NCI-H1417 treated with DMSO at 0.1 percent for 48 hours (cell line): ENCODE measurements around the gene CCDC14.
"Not testable (repeated sequence)": the region's sequence is repeated elsewhere in the genome, so short reads cannot be mapped to it uniquely, and the experiment has no call there.

Experiments used
- DNase-seq: peaks from one replicate; lab custom pipeline; 2025; lab: John Stamatoyannopoulos, UW

The CCDC14 gene, protein sequence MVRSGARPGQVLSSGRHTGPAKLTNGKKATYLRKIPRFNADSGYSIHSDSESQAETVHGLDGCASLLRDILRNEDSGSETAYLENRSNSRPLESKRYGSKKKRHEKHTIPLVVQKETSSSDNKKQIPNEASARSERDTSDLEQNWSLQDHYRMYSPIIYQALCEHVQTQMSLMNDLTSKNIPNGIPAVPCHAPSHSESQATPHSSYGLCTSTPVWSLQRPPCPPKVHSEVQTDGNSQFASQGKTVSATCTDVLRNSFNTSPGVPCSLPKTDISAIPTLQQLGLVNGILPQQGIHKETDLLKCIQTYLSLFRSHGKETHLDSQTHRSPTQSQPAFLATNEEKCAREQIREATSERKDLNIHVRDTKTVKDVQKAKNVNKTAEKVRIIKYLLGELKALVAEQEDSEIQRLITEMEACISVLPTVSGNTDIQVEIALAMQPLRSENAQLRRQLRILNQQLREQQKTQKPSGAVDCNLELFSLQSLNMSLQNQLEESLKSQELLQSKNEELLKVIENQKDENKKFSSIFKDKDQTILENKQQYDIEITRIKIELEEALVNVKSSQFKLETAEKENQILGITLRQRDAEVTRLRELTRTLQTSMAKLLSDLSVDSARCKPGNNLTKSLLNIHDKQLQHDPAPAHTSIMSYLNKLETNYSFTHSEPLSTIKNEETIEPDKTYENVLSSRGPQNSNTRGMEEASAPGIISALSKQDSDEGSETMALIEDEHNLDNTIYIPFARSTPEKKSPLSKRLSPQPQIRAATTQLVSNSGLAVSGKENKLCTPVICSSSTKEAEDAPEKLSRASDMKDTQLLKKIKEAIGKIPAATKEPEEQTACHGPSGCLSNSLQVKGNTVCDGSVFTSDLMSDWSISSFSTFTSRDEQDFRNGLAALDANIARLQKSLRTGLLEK

DNA sequence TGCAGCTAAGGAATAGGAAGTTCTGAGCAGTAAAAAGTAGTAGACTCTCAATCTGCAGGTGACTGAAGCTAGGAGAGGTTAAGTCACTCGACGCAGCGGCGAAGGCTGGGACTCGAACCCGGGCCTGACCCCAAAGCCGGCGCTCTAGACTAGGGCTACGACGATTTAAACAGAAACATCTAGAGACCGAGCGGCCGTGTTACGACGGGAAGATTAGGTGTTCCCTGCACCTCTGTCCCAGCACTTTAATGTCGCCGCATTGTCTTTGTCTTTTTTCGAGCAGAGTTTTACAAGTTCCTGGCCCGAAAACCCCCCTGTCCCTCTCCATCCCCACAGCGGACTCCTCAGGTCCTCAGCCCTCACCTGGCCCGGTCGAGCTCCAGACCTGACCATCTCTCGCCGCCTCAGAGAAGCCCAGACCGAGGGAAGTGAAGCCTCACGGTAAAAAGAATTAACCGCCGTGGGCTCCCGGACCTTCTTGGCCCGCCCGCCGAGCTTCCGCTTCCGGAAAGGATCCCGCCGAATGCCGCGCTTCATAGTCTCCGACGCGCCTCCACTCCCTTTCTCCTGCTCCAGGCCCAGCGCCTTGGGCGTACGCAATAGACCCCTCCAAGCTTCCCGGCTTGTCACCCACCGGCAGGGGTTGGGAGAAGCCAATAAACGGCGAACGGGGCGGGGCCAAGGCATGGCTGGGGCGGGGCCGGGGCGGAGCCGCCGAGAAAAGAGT lies at the start of gene CCDC14:
CCDC14 (minus strand) TSS at position 449 of the 727 bp plus-strand sequence; CDS start at position 393, 56 bp downstream.
- DNase-seq = peak; percentile 71

DNA sequence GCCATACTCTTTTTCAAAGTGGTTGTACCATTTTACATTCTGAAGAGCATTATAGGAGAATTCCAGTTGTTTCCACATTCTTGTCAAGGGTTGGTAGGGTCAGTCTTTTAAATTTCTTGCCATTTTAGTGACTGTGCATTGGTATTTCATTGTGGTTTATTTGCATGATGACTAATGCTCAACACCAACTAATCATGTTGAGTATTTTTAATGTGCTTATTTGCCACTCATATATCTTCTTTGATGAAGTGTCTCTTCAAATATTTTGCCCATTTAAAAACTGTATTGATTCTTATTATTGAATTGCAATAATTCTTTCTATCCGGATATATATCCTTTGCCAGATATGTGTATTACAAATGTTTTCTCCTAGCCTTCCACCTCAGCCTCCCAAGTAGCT lies 47.3 kb upstream of the CCDC14 start:
- DNase-seq = not testable (repeated sequence)

DNA sequence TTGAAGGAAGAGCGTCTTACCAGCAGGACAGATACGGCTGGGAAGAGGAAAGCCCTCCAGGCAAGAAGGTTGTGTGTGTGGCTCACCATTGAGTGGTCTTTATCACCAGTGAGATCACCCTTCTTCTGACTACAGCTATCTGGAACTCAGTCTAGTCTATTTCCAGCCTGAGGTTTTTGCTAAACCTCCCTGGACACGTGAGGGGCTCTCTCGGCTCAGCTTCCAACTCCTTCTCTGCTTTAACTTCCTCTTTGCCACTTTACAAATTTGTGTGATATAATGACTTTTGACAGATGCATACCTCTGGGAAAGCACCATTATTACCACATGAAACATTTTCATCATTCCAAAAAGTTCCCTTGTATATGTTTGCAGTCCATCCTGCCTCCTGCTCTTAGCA lies 46.2 kb upstream of the CCDC14 start:
- DNase-seq = no peak

DNA sequence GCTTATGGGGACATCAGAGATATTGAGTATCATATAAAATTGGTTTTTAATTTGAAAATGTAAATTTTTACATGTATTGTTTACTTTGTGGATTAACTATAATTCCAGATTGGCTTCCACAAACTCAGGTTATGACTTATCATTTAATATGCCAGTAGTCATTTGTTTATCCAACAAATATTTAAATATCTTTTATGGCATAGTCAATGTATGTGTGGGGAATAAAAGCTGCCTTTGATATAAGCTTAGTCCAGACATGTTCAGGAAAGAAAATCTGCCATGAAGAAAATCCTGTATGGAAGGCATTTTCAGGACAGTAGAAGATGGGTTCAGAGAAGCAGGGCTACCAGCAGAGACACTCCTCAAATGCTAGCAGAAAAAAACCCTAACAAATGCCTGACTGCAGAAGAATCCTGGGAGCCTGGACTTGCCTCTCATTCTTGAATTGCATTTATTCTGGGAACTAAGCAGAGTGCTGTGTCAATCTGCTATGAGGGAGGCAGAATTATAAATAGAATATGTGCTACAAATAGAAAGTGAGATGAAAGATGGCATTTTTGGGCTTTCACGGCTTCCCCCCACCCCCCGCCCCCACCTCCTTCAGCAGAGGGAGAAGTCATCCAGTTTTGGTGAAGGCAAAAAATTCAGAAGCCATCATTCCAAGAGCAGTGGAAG lies 41.5 kb upstream of the CCDC14 start:
- not testable (repeated sequence) for DNase-seq

DNA sequence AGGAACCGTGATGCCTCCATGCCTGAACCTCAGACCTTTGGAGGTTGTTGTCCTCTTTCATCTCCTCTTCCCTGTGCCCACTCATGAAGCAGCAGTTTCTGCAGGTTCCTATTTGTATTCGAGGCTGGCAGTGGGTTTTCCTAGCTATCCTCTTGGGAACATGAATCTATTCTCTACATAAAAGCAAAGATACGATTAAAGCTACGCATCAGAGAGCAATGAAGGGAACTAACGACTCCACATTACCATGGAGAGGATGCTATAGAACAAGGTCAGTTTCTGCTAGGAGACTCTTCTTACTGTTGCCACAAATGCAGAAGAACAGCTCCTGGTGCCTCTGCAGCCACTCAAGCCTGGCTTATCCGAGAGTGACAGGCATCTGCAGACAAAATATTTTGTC lies 40.3 kb upstream of the CCDC14 start:
- not testable (repeated sequence) for DNase-seq

DNA sequence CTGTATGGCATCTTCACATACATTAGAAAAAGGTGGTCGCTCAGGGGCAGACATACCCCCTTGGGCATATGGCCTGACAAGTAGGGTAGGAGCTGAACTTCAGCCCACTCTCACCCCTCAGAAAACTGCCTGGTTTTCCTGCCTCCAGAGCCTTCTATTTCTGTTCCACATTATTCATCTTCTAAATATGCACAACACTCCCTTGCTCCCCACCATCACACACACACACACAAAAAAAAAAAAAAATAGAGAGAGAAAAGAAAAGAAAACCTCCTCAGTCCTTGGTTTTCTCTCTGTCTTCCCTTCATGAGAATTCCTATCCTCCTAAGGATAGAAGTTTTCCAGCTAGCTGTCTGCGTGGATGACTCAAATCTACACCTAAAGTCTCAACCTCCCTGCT lies 36.5 kb upstream of the CCDC14 start:
- no peak for DNase-seq

DNA sequence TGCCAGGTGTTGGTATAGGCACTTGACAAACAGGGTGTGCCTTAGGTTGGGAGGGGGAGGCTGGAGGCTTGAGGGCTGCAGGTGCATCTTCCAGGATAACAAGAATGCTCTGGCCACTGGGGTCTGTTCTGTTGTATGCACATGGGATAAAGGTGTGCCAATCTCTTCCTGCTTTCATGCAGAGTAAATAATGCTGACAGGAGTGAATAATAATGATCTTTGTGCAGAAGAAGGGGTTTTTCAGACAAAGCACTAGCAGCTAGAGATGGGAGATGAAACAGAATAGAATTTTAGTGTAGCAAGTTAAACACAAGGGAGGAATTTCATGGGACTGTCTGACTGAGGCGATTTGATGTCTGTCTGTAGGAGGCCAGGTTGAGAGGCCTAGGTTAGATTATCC lies 32.8 kb upstream of the CCDC14 start:
- peak; percentile 42 for DNase-seq

DNA sequence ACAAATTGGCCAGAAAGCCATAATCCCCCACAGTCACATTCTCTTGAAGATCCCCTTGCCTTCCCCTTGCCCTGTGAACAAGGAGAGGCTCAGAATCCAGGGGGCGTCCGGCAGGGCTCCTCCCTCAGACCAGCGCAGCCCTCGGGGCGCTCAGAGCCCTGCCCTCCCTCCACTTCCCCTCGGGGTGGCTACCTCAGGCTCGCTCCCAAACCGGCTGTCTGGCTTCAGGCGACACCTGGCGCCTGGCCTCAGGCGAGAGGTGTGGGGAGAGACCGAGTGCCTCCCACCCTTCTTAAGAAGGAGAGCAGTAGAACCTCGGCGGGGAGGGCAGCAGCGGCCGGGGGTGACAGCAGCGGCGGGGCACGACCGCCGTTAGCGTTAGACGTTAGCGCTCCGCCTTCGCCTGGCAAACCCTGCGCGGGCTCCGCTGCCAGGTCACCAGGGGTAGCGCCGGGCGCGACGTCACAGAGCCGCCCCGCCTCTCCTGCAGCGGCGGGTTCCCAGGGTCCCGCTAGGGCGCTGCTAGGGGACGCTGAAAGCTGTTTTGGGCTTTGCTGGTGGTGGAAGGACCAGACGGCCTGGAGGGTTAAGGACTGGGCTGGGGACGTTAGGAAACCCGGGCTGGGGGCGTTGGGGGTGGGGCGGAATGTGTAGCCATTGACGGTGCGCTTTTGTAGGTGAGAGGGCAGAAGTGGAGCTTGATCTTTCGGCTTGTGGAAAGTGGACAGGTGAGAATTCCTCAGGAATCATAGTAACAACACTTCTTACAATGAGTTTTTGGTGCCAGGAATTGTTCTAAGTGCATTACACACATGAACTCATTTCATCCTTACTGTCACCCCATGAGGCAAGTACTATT lies 30.9 kb upstream of the CCDC14 start, which contains the start of gene ROPN1:
ROPN1 (minus strand) TSS at position 395 of the 859 bp plus-strand sequence. CDS start 11,643 bp downstream, outside the sequence.
- not testable (repeated sequence) for DNase-seq

DNA sequence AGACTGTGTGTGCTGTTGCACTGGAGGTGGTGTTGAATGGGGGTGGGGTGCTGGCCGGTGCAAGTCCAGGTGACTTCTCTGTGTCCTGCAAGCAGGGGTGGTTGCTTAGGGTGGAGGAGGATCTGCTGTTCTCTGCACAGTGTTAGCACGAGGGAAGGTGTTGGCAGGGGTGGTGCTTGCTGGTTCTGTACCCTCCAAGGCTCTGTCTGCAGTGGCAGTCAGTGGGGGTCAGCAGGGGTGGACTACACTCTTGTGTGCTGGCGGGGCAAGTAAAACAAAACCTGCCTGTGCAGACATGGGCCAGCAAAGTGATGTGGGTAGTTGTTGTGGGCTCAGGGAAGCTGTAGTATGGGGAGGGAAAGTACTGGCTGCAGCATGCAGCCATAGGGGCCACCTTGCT lies 25.4 kb upstream of the CCDC14 start:
- no peak for DNase-seq

DNA sequence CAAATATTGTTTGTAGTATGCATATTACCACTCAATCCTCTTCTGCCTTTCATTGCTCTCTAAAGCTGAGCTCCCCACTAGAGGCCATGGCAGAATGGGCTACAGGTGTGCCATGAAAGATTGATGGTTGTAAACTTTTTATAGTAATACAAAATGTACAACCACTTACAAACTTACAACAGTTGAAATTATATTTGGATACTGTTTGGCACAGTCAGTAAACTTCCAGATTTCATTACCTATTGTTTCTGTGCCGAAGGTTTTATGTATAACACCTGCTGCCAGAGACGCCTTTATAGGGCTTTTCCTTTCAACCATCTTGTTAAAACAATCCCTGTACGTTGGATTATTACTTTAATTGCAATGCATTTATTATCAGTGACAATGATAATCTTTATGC lies 23.9 kb upstream of the CCDC14 start:
- DNase-seq = no peak

DNA sequence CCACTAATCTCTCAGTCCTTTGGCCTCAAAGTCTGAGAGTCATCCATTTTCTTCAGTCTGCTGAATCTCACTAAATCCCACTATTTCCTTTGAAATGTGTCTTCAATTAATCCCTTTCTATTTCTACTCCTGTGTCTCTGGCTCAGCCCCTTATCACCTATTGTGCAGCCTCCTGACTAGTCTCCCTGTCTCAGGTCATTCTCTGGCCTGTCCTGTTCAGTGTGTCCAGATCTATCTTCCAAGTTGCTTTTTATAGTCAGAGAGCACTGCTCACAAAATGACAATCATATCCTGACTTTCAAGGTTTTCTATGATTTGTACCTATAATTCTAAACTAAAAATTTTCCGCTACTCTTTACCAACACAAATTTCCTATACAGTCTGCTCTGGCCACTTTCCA lies 23.3 kb upstream of the CCDC14 start:
- DNase-seq = no peak

DNA sequence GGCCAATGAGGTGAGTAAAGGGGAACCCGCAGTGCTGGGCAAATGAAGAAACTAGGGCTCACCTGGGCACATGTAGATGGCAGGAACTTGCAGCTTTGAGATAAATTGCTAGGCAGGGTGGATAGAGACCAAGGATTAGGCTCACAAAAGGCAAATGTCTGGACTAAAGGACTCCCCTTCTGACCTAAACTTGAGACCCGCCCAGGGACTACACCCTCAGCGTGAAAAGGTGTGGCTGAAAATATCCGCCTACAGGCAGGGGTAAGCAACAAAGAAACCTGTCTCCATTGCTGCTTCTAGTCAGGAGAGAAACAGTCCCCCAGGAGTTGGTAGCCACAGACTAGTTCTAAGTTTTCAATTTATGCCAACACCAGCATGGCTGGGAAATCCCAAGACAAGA lies 20.3 kb upstream of the CCDC14 start:
- not testable (repeated sequence) for DNase-seq

DNA sequence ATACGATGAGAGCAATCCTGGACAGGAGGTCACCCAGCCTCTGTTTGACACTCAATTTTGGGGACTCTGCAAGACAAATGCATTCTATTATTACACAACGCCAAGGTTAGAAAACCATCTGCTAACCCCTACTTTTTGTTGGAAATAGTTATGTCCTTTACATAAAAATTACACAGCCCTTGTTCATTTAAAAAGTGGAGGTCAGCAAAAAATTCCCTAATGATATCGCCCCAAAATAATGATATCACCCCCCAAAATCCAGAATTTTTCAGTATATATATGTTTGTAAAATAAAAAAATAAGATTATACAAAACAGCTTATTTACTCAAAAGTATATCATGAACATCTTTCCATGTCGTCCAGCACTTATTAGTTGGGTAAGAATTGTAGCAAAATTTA lies 19.5 kb upstream of the CCDC14 start:
- no peak for DNase-seq

DNA sequence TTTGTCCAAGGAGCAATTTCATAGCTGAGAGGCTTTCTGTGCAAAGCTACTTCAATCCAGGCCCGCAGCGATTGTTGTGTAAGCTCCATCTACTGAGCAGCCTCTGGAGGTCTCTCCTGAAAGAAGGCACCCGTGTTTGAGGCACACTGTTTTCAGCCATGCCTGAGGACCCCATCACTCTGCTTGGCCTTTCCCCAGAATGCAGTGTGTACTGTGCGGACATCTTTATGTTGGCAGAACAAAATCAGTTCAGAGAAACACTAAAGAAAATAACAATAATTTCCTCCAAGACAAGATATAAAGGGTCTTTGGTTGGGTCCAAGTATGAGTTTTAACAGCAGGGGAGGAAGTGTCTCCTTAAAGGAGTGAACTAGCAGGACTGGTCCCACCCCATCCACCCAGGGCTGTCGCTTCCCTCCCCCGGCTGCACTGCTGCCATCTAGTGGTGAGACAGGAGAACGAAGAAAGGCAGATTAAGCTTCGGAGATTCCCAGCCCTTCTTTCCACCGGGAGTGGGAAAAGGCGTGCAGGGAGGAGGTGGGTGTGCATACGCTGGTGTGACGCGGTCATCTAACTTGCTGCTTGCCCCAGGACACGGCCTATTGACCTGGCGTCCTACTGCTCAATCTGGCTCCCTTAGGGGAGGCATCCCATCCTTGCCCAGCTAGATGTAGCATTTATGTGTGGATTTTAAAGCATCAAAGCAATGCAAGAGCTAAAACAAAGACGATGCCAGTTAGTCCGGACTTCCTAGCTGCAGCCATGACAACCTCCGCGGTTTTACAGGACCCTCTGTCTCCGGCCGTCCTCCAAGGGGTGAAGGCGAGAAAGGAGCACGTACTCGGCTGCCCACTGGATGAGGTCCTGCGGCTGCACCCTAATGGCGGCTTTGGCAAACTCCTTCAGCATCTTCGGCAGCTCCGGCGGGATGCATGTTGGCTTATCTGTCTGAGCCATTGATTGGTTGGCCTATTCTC lies 18.8 kb upstream of the CCDC14 start:
- peak; percentile 22 for DNase-seq

DNA sequence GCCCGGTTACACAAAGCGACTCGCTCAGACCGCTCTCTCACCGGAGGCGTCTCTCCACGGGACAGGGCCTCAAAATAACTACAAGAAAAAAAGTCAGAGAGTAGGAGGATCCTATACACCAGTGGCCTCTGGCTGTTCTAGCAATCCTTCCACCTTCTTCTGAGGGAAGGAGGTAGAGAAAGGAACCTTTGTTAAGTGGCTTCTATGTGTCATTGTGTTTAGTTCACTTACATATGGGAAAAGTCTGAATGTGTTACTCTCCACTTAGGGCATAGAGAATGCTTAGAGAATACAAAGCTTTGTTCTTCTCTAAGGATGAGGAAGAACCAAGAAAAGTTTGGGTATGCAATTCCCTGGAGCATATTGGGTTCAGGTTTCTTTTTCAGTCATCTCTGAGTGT lies 15.9 kb upstream of the CCDC14 start:
- not testable (repeated sequence) for DNase-seq

DNA sequence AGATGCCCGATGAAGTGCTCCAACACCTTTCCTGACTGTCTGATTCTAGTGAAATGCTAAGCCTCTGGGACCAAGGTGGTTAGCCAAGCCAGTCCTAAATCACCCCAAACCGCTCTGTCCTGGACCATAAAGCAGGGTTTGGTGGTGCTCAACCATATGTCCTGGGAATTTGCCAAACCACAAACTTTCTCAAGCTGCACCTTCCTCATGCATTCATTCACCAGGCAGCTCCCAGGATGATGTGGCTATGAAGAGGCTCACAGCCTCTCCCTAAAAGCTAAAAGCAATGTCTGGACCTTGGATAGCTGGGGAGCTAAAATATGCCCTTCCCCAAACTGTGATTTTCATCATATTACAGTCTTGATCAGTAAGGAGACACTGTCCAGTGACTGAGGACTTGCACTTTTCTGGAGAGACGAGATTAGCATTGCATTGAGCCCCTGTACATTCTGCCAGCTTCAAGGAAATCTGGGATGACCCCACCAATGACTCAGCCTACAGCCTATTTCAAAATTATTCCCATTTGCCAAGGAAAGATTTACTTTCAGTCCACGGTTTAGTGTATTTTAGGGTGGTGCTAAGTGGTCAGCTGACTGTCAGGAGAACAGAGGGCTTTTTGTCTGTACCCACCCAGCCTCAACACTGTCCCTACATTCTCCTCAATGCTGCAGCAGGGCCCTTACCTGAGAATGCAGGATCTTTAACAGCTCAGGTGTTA lies 15.3 kb upstream of the CCDC14 start:
- not testable (repeated sequence) for DNase-seq

DNA sequence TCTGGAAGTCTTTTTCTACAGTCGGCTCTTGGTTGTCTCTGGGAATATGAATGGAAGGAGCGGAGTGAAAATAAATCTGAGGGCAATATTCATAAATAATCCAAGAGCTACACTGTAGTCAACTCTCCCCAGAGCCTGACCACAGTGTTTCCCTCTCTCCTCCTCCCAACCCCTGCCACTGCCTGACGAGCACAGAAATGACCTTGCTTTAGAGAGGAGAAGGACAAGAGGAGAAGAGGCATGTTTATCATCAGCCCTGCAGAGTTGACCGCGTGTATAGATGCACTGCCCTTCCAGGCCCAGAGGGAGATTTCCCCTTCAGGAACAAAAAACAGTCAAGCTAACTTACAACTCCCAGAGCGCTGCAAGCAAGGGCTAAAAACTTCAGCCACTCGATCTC lies 14.0 kb upstream of the CCDC14 start:
- DNase-seq = not testable (repeated sequence)

DNA sequence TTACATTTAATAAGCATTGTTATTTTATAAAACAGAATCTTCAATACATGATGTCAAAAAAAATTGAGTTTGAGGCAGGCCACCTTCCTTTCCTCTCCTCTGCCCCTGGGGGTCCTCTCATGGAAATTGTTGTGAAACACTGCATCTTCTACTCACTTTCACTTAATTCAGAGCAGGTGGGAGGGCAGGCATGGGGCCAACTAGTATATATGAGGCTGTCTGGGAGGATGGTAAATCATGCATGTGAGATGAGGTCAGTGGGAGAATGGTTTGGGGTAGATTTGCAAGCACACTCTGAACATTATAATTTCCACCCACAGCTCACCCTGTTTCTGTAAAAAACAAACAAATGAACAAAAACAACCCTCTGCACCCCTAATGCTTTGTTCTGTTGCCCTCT lies 10.4 kb upstream of the CCDC14 start:
- no peak for DNase-seq

DNA sequence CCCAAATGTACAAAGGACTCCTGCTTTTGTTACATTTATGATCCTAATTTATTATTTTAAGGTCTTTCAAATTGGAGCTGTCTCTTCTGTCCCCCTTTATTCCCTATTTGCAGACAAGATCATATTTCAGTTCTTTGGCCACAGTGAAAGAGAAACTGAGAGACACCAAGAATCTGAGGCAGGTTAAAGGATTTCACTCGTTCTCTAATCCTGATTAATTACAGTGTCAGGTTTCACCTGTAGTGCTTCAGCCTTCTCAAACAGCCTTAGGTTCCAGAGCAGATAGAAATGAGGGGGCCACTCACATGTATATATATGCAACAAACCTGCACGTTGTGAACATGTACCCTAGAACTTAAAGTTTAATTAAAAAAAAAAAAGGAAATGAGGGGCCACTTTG lies 6.2 kb upstream of the CCDC14 start:
- DNase-seq = not testable (repeated sequence)
